SK-N-SH (cell line): ENCODE results near the gene NKAIN4.

Experiments
- CTCF ChIP-seq: fragments of 200-600 bp; sonication (generic); IDR thresholded peaks from 2 replicates; pipeline ENCODE4 v1.6.1; 2017; ENCODE audit warnings: antibody characterized with exemption, mild to moderate bottlenecking, moderate library complexity
- ELF1 ChIP-seq: IDR thresholded peaks from 2 replicates; pipeline ENCODE4 v1.4.0; 2012
- EZH2phosphoT487 ChIP-seq: fragments of 200-600 bp; sonication (generic); IDR thresholded peaks from 2 replicates; pipeline ENCODE4 v1.6.1; 2017; ENCODE audit warnings: low read depth, mixed run types, mild to moderate bottlenecking, antibody characterized with exemption, moderate library complexity, borderline replicate concordance
- MXI1 ChIP-seq: IDR thresholded peaks from 2 replicates; pipeline ENCODE4 v1.6.1; 2012; ENCODE audit warnings: mild to moderate bottlenecking, low read depth, low read length, improper control_type of control experiment
- NRF1 ChIP-seq: IDR thresholded peaks from 2 replicates; pipeline ENCODE4 v1.6.1; 2012; ENCODE audit warnings: low read depth, mild to moderate bottlenecking, low read length
- RAD21 ChIP-seq: IDR thresholded peaks from 2 replicates; pipeline ENCODE4 v1.6.1; 2012; ENCODE audit warnings: mild to moderate bottlenecking, low read length
- RCOR1 ChIP-seq: fragments of 150-350 bp; IDR thresholded peaks from 2 replicates; pipeline ENCODE4 v1.6.1; 2017; ENCODE audit warnings: antibody characterized with exemption, low read length
- REST ChIP-seq: IDR thresholded peaks from 2 replicates; pipeline ENCODE4 v1.6.1; 2012; ENCODE audit warnings: mild to moderate bottlenecking, low read depth, low read length, moderate library complexity
- SMC3 ChIP-seq: IDR thresholded peaks from 2 replicates; pipeline ENCODE4 v1.6.1; 2012; ENCODE audit warnings: low read depth, low read length, improper control_type of control experiment
- TAF1 ChIP-seq: IDR thresholded peaks from 2 replicates; pipeline ENCODE4 v1.6.1; 2012; ENCODE audit warnings: low read depth, mild to moderate bottlenecking, low read length, moderate library complexity, borderline replicate concordance

DNA sequence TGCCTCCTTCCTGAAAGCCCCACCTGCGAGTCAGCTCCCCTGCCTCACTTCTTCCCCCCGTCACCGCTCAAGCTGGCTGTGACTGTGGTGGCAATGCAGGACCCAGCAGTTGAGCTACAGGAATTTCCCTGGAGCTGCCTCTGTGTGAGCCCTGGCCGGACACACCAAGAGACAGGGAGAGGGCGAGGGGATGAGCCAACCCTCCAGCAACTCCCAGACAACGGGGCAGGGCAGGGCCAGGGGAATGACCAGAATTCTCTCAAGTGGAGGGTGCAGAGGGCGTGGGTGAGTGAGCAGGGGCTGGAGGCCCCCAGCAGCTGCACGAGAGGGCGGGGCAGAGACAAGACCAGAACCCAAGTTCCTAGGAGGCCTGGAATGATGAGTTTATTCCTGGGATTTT lies 13.4 kb upstream of the NKAIN4 start:
- TF ChIP-seq CTCF, result no peak
- no peak for TF ChIP-seq ELF1
- TF ChIP-seq NRF1, result no peak
- no peak for TF ChIP-seq MXI1
- no peak for TF ChIP-seq RAD21
- no peak for TF ChIP-seq TAF1
- TF ChIP-seq REST, result no peak
- TF ChIP-seq RCOR1, result no peak
- TF ChIP-seq SMC3, result no peak
- no peak for TF ChIP-seq EZH2phosphoT487
